CD14-positive monocyte (primary cell): ENCODE data around the gene TPST1. TPM values are rescaled to one million over a fixed set of nuclear protein-coding genes. Genes with fewer than 3 reads are reported as not detected.

Source experiments
- DNase-seq, 3 donors: peaks; one replicate each; pipeline ENCODE4 v3.0.0-alpha.2; 2011 to 2022
- H2AFZ ChIP-seq: 2 replicates; pipeline ENCODE4 v1.6.0; 2012; ENCODE audit warnings: mild to moderate bottlenecking, low read depth, low read length, inconsistent platforms; ENCODE audit not compliant: insufficient read depth, poor library complexity, severe bottlenecking
- H3K27ac ChIP-seq, 2 donors: 1 replicate in 1 of 2; 2 replicates in 1 of 2; pipeline ENCODE4 v1.5.1; 2012 to 2013; ENCODE audit warnings: low read length in 2 of 2, control low read depth in 1 of 2, inconsistent platforms in 1 of 2, low read depth in 1 of 2, mild to moderate bottlenecking in 1 of 2
- H3K27me3 ChIP-seq, 2 donors: one replicate each; pipeline versions ENCODE4 v1.6.0 to v1.6.1; 2011 to 2013; ENCODE audit warnings: low read length in 2 of 2; ENCODE audit not compliant: control insufficient read depth in 2 of 2, insufficient read depth in 2 of 2
- H3K36me3 ChIP-seq, 2 donors: replicated peaks in 1 of 2; 1 replicate in 1 of 2; 2 replicates in 1 of 2; pipeline versions ENCODE4 v1.5.1 to v1.6.1; 2012 to 2013; ENCODE audit warnings: low read length in 2 of 2, control low read depth in 1 of 2, inconsistent platforms in 1 of 2, mild to moderate bottlenecking in 1 of 2; ENCODE audit not compliant: insufficient read depth in 2 of 2, control insufficient read depth in 1 of 2
- H3K4me1 ChIP-seq, 2 donors: 1 replicate in 1 of 2; 2 replicates in 1 of 2; pipeline versions ENCODE4 v1.5.1 to v1.6.1; 2012 to 2013; ENCODE audit warnings: low read length in 2 of 2, control low read depth in 1 of 2, inconsistent platforms in 1 of 2, mild to moderate bottlenecking in 1 of 2, moderate library complexity in 1 of 2; ENCODE audit not compliant: insufficient read depth in 2 of 2, control insufficient read depth in 1 of 2
- H3K4me2 ChIP-seq: replicated peaks from 2 replicates; pipeline ENCODE3; 2012; ENCODE audit warnings: low read length, moderate library complexity, mild to moderate bottlenecking; ENCODE audit not compliant: poor library complexity, severe bottlenecking; ENCODE audit errors: extremely low read depth
- H3K4me3 ChIP-seq, 3 experiments: fragments of 200-600 bp in 1 of 3; sonication (generic) in 1 of 3; replicated peaks in 1 of 3; 1 replicate in 2 of 3; 2 replicates in 1 of 3; pipeline ENCODE4 v1.5.1; 2011 to 2013; ENCODE audit warnings: low read length in 3 of 3, mild to moderate bottlenecking in 3 of 3, control low read depth in 2 of 3, low read depth in 2 of 3, inconsistent platforms in 1 of 3, moderate library complexity in 1 of 3
- H3K79me2 ChIP-seq: 2 replicates; pipeline ENCODE4 v1.6.0; 2012; ENCODE audit warnings: mild to moderate bottlenecking, control low read depth, inconsistent platforms, low read length, moderate library complexity; ENCODE audit not compliant: insufficient read depth
- H3K9ac ChIP-seq: 2 replicates; pipeline ENCODE4 v1.6.0; 2017; ENCODE audit warnings: low read length, mild to moderate bottlenecking; ENCODE audit not compliant: insufficient read depth, poor library complexity, severe bottlenecking
- H3K9me3 ChIP-seq, 2 donors: replicated peaks in 1 of 2; 1 replicate in 1 of 2; 2 replicates in 1 of 2; pipeline versions ENCODE4 v1.5.1 to v1.6.1; 2012 to 2013; ENCODE audit warnings: low read length in 2 of 2, control low read depth in 1 of 2; ENCODE audit not compliant: control insufficient read depth in 1 of 2, insufficient read depth in 1 of 2
- H4K20me1 ChIP-seq: 2 replicates; pipeline ENCODE4 v1.6.0; 2012; ENCODE audit warnings: mild to moderate bottlenecking, low read length, control low read depth, moderate library complexity; ENCODE audit not compliant: insufficient read depth
- H3K27ac Mint-ChIP-seq, 7 donors: one replicate each; pipeline ENCODE4 v1.8.0; 2020; ENCODE audit warnings: mild to moderate bottlenecking in 7 of 7, mixed read lengths in 7 of 7, moderate library complexity in 6 of 7, inconsistent platforms in 2 of 7
- H3K27me3 Mint-ChIP-seq, 3 donors: one replicate each; pipeline ENCODE4 v1.8.0; 2021 to 2022; ENCODE audit warnings: low read depth in 3 of 3, mild to moderate bottlenecking in 3 of 3, mixed read lengths in 3 of 3, moderate library complexity in 3 of 3, inconsistent platforms in 1 of 3
- H3K36me3 Mint-ChIP-seq, 2 donors: one replicate each; pipeline ENCODE4 v1.8.0; 2020; ENCODE audit warnings: mixed read lengths in 2 of 2, inconsistent platforms in 1 of 2, mild to moderate bottlenecking in 1 of 2
- H3K4me1 Mint-ChIP-seq: one replicate; pipeline ENCODE4 v1.8.0; 2020; ENCODE audit warnings: mild to moderate bottlenecking, mixed read lengths
- H3K4me3 Mint-ChIP-seq, 2 donors: one replicate each; pipeline ENCODE4 v1.8.0; 2020; ENCODE audit warnings: mild to moderate bottlenecking in 2 of 2, mixed read lengths in 2 of 2, moderate library complexity in 1 of 2
- H3K9me3 Mint-ChIP-seq, 7 donors: one replicate each; pipeline ENCODE4 v1.8.0; 2020 to 2022; ENCODE audit warnings: mixed read lengths in 7 of 7, mild to moderate bottlenecking in 6 of 7, moderate library complexity in 6 of 7, inconsistent platforms in 2 of 7
- WGBS: methylation state at CpG from one replicate; pipeline ENCODE4 v1.1.5; 2013; ENCODE audit warnings: missing lambda C conversion rate; ENCODE audit not compliant: insufficient coverage; 5-methylcytosine and 5-hydroxymethylcytosine counted together
- intact Hi-C, 2 donors: fragments of 100-400 bp; cut with micrococcal nuclease; formaldehyde crosslinking; loops; one replicate each; pipeline versions ENCODE4 v1.15.0 to v1.15.1; 2023
- polyA plus RNA-seq, 3 donors: library from polyadenylated mRNA; depleted of rRNA in 1 of 3; unstranded in 2 of 3; stranded (reverse) in 1 of 3; fragments of 300-500 nt in 2 of 3; fragments of >200 nt in 1 of 3; fragmentation: Illumina TruSeq in 2 of 3; gene quantifications; 1 replicate in 2 of 3; 2 replicates in 1 of 3; pipeline ENCODE4 v1.2.3, GENCODE V29; 2012 to 2021
- TF ChIP-seq, protein P1 (sequence below): fragments of 200-600 bp; IDR thresholded peaks from one replicate; pipeline ENCODE4 v1.8.0; 2022; ENCODE audit warnings: antibody characterized with exemption, mild to moderate bottlenecking

The TPST1 gene
- polyA plus RNA-seq, 3 donors = 0.54 to 4.8 (median 4.2) TPM

GRCh38 chr7:66326501-66327215, 121.5 kb downstream of the TPST1 start:
- Histone ChIP-seq H3K4me3 (no peak overlapping the region), H3K9me3 (no peaks in the 10 kb centered on the region), H3K27me3 (no peaks in the 10 kb centered on the region), H2AFZ (no peak overlapping the region), H4K20me1 (no peaks in the 10 kb centered on the region), H3K4me2 (no peak overlapping the region), H3K9ac (no peak overlapping the region), H3K4me1 (peaks cover 0 to 1% of the 10 kb centered on the region in 2 donors), H3K27ac (no peak overlapping the region), H3K36me3 (no peaks in the 10 kb centered on the region), H3K79me2 (no peaks in the 10 kb centered on the region)
- H3K36me3 Mint-ChIP-seq = no peaks in the 10 kb centered on the region
- no peak for DNase-seq
- no peak overlapping the region for H3K4me3 Mint-ChIP-seq
- TF ChIP-seq, protein P1, sequence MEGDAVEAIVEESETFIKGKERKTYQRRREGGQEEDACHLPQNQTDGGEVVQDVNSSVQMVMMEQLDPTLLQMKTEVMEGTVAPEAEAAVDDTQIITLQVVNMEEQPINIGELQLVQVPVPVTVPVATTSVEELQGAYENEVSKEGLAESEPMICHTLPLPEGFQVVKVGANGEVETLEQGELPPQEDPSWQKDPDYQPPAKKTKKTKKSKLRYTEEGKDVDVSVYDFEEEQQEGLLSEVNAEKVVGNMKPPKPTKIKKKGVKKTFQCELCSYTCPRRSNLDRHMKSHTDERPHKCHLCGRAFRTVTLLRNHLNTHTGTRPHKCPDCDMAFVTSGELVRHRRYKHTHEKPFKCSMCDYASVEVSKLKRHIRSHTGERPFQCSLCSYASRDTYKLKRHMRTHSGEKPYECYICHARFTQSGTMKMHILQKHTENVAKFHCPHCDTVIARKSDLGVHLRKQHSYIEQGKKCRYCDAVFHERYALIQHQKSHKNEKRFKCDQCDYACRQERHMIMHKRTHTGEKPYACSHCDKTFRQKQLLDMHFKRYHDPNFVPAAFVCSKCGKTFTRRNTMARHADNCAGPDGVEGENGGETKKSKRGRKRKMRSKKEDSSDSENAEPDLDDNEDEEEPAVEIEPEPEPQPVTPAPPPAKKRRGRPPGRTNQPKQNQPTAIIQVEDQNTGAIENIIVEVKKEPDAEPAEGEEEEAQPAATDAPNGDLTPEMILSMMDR = no peak
- intact Hi-C loops = no loop called here
- WGBS = no CpG with 5 or more reads among the region's 1 CpG
- H3K27ac Mint-ChIP-seq = no peak overlapping the region
- H3K9me3 Mint-ChIP-seq = peaks cover 0 to 9% (median 3%) of the 10 kb centered on the region in 7 donors
- H3K27me3 Mint-ChIP-seq = peaks cover 0 to 2% (median 0%) of the 10 kb centered on the region in 3 donors
- H3K4me1 Mint-ChIP-seq = peaks cover 18% of the 10 kb centered on the region

- DNase-seq = no peak
- WGBS = 100% methylated on average over 1 of the region's 1 CpG
- TF ChIP-seq, protein P1 = no peak
- no peak overlapping the region for H3K4me2 ChIP-seq
- peaks cover 0 to 2% (median 2%) of the 10 kb centered on the region in 3 donors for H3K27me3 Mint-ChIP-seq
- H4K20me1 ChIP-seq = no peaks in the 10 kb centered on the region
- no peaks in the 10 kb centered on the region for H3K27me3 ChIP-seq
- no peak overlapping the region for H3K9ac ChIP-seq
- peaks cover 0 to 9% of the 10 kb centered on the region in 2 donors for H3K4me1 ChIP-seq
- peak overlapping the region in 1 of 7 donors; percentile 16 for H3K27ac Mint-ChIP-seq
- peaks cover 2 to 12% (median 8%) of the 10 kb centered on the region in 7 donors for H3K9me3 Mint-ChIP-seq
- H3K79me2 ChIP-seq = no peaks in the 10 kb centered on the region
- no peak overlapping the region for H3K4me3 ChIP-seq
- H2AFZ ChIP-seq = no peak overlapping the region
- no peak overlapping the region for H3K4me3 Mint-ChIP-seq
- intact Hi-C loops = no loop called here
- H3K4me1 Mint-ChIP-seq = peaks cover 17% of the 10 kb centered on the region
- H3K27ac ChIP-seq = no peak overlapping the region
- no peaks in the 10 kb centered on the region for H3K36me3 ChIP-seq
- peaks cover 0 to 1% of the 10 kb centered on the region in 2 donors for H3K36me3 Mint-ChIP-seq
- peaks cover 2 to 5% of the 10 kb centered on the region in 2 donors for H3K9me3 ChIP-seq
Measured at GRCh38 chr7:66330961-66331360, 125.8 kb downstream of the TPST1 start.
